H9 (cell line): ENCODE measurements around the gene KRTAP12-4. TPM values are rescaled to one million over a fixed set of nuclear protein-coding genes. Genes with fewer than 3 reads are reported as not detected.

Source experiments
- DNase-seq: peaks from one replicate; pipeline ENCODE4 v3.0.0-alpha.2; 2017
- H2AFZ ChIP-seq: one replicate; pipeline ENCODE4 v1.6.1; 2013; ENCODE audit warnings: mild to moderate bottlenecking, low read length, control low read depth, moderate library complexity
- H2AK5ac ChIP-seq: 2 replicates; pipeline ENCODE4 v1.6.1; 2013; ENCODE audit warnings: low read length, control low read depth, mixed read lengths; ENCODE audit not compliant: insufficient read length
- H2BK120ac ChIP-seq: one replicate; pipeline ENCODE4 v1.6.1; 2013; ENCODE audit warnings: low read depth, mild to moderate bottlenecking, low read length, control low read depth, inconsistent platforms; ENCODE audit not compliant: poor library complexity, severe bottlenecking
- H2BK12ac ChIP-seq: 2 replicates; pipeline ENCODE4 v1.6.1; 2013; ENCODE audit warnings: low read length, control low read depth, mixed read lengths, low read depth; ENCODE audit not compliant: insufficient read length
- H2BK15ac ChIP-seq: 2 replicates; pipeline ENCODE4 v1.6.1; 2013; ENCODE audit warnings: low read depth, low read length, control low read depth
- H2BK20ac ChIP-seq: one replicate; pipeline ENCODE4 v1.6.1; 2013; ENCODE audit warnings: low read depth, mild to moderate bottlenecking, low read length, control low read depth, inconsistent platforms; ENCODE audit not compliant: poor library complexity, severe bottlenecking
- H2BK5ac ChIP-seq: 2 replicates; pipeline ENCODE4 v1.6.1; 2013; ENCODE audit warnings: low read length, control low read depth, mixed read lengths; ENCODE audit not compliant: insufficient read length
- H3K14ac ChIP-seq: 2 replicates; pipeline ENCODE4 v1.6.1; 2013; ENCODE audit warnings: low read length, control low read depth; ENCODE audit not compliant: insufficient read depth
- H3K18ac ChIP-seq: 2 replicates; pipeline ENCODE4 v1.6.1; 2013; ENCODE audit warnings: low read depth, mild to moderate bottlenecking, mixed read lengths, low read length, control low read depth; ENCODE audit not compliant: insufficient read length
- H3K23ac ChIP-seq: 2 replicates; pipeline ENCODE4 v1.6.1; 2013; ENCODE audit warnings: low read length, control low read depth, mixed read lengths, low read depth; ENCODE audit not compliant: insufficient read length
- H3K23me2 ChIP-seq: 2 replicates; pipeline ENCODE4 v1.6.1; 2013; ENCODE audit warnings: low read depth, mild to moderate bottlenecking, mixed read lengths, low read length, control low read depth; ENCODE audit not compliant: insufficient read length, poor library complexity, severe bottlenecking
- H3K27ac ChIP-seq: 2 replicates; pipeline ENCODE4 v1.5.1; 2013; ENCODE audit warnings: low read length, control low read depth, mixed read lengths, low read depth; ENCODE audit not compliant: insufficient read length
- H3K27me3 ChIP-seq: 2 replicates; pipeline ENCODE4 v1.6.1; 2013; ENCODE audit warnings: low read length, control low read depth, inconsistent platforms; ENCODE audit not compliant: insufficient read depth
- H3K4ac ChIP-seq: 2 replicates; pipeline ENCODE4 v1.6.1; 2013; ENCODE audit warnings: low read depth, mild to moderate bottlenecking, control low read depth, inconsistent platforms, low read length, moderate library complexity
- H3K4me1 ChIP-seq: 2 replicates; pipeline ENCODE4 v1.6.1; 2013; ENCODE audit warnings: low read length, control low read depth, inconsistent platforms; ENCODE audit not compliant: insufficient read depth
- H3K4me2 ChIP-seq: 2 replicates; pipeline ENCODE4 v1.6.1; 2013; ENCODE audit warnings: low read length, control low read depth, mixed read lengths; ENCODE audit not compliant: insufficient read length, insufficient read depth
- H3K56ac ChIP-seq: 2 replicates; pipeline ENCODE4 v1.6.1; 2013; ENCODE audit warnings: low read depth, mild to moderate bottlenecking, mixed read lengths, low read length, control low read depth; ENCODE audit not compliant: insufficient read length
- H3K79me1 ChIP-seq: 2 replicates; pipeline ENCODE4 v1.6.1; 2013; ENCODE audit warnings: low read depth, mild to moderate bottlenecking, moderate library complexity, low read length, control low read depth, inconsistent platforms; ENCODE audit not compliant: insufficient read depth, poor library complexity, severe bottlenecking
- H3K79me2 ChIP-seq: 2 replicates; pipeline ENCODE4 v1.6.1; 2013; ENCODE audit warnings: low read length, control low read depth, inconsistent platforms; ENCODE audit not compliant: insufficient read depth
- H3K9ac ChIP-seq: 2 replicates; pipeline ENCODE4 v1.6.1; 2013; ENCODE audit warnings: low read length, control low read depth, mixed read lengths; ENCODE audit not compliant: insufficient read length; ENCODE audit errors: extremely low read depth
- H3K9me3 ChIP-seq: one replicate; pipeline ENCODE4 v1.6.1; 2013; ENCODE audit warnings: low read depth, low read length, inconsistent platforms; ENCODE audit not compliant: control insufficient read depth
- H3T11ph ChIP-seq: one replicate; pipeline ENCODE4 v1.6.1; 2013; ENCODE audit warnings: mild to moderate bottlenecking, low read length, control low read depth, inconsistent platforms
- H4K20me1 ChIP-seq: one replicate; pipeline ENCODE4 v1.6.1; 2013; ENCODE audit not compliant: control insufficient read depth, insufficient read length, insufficient read depth
- H4K5ac ChIP-seq: 2 replicates; pipeline ENCODE4 v1.6.1; 2013; ENCODE audit warnings: low read depth, mild to moderate bottlenecking, mixed read lengths, low read length, control low read depth; ENCODE audit not compliant: insufficient read length
- H4K8ac ChIP-seq: replicated peaks from 2 replicates; pipeline ENCODE4 v1.6.1; 2013; ENCODE audit warnings: low read length, control low read depth, mixed read lengths, low read depth; ENCODE audit not compliant: insufficient read length
- H4K91ac ChIP-seq: 2 replicates; pipeline ENCODE4 v1.6.1; 2013; ENCODE audit warnings: low read depth, mild to moderate bottlenecking, moderate library complexity, mixed read lengths, low read length, control low read depth; ENCODE audit not compliant: insufficient read length
- H3K27ac Mint-ChIP-seq, 3 experiments: 2 replicates in 2 of 3; 3 replicates in 1 of 3; pipeline ENCODE4 v1.8.0; 2020 to 2021; ENCODE audit warnings: mixed read lengths in 3 of 3, mild to moderate bottlenecking in 1 of 3, moderate library complexity in 1 of 3
- H3K27me3 Mint-ChIP-seq: 2 replicates; pipeline ENCODE4 v1.8.0; 2021; ENCODE audit warnings: low read depth, mild to moderate bottlenecking, moderate library complexity, mixed read lengths
- H3K36me3 Mint-ChIP-seq, 3 experiments: 2 replicates in 2 of 3; 3 replicates in 1 of 3; pipeline ENCODE4 v1.8.0; 2020 to 2021; ENCODE audit warnings: low read depth in 3 of 3, mixed read lengths in 3 of 3; ENCODE audit not compliant: insufficient read depth in 1 of 3
- H3K4me1 Mint-ChIP-seq, 2 experiments: 2 replicates each; pipeline ENCODE4 v1.8.0; 2020; ENCODE audit warnings: mixed read lengths in 2 of 2
- H3K4me3 Mint-ChIP-seq, 2 experiments: 2 replicates in 1 of 2; 3 replicates in 1 of 2; pipeline ENCODE4 v1.8.0; 2020 to 2021; ENCODE audit warnings: mild to moderate bottlenecking in 2 of 2, mixed read lengths in 2 of 2, moderate library complexity in 1 of 2
- H3K9me3 Mint-ChIP-seq, 2 experiments: 2 replicates in 1 of 2; 3 replicates in 1 of 2; pipeline ENCODE4 v1.8.0; 2020; ENCODE audit warnings: mild to moderate bottlenecking in 2 of 2, mixed read lengths in 2 of 2, moderate library complexity in 1 of 2
- total RNA-seq: library from RNA; stranded (reverse); gene quantifications from 2 replicates; pipeline ENCODE4 v1.2.1, GENCODE V29; 2021
- TF ChIP-seq, protein P1 (sequence below): fragments of 200-600 bp; sonication (generic); conservative IDR thresholded peaks from 3 replicates; pipeline ENCODE4 v1.8.0; 2021; ENCODE audit warnings: antibody characterized with exemption, mild to moderate bottlenecking

KRTAP12-4 gene
- total RNA-seq, 1 experiment from 2014 or later, result not detected

DNA sequence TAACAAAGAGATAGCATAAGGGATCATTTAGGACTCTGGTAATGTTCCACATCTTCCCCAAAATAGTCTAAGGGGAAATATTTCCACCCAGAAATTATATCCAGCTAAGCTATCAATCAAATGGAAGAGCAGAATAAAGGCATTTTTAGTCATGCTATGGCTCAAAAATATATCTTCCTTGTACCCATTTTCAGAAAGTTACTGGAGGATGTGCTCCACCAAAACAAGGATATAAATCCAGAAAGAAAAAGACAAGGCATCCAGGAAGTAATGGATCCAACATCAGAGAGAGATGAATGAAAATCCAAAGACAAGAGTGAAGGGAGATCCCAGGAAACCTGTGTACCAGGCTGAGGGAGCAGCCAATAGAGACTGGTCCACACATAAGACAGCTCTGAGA lies 45.3 kb downstream of the KRTAP12-4 start:
- Histone ChIP-seq H3K14ac (no peak overlapping the region), H2BK15ac (no peak overlapping the region), H3K18ac (no peak overlapping the region), H3K4me1 (no peaks in the 10 kb centered on the region), H2BK5ac (no peak overlapping the region), H2BK120ac (no peak overlapping the region), H2BK12ac (no peak overlapping the region), H3K4ac (no peak overlapping the region), H3K23ac (no peak overlapping the region), H3K27me3 (no peaks in the 10 kb centered on the region), H2BK20ac (no peak overlapping the region), H3T11ph (no peak overlapping the region), H3K79me2 (no peaks in the 10 kb centered on the region), H3K9ac (no peak overlapping the region), H2AK5ac (no peak overlapping the region), H4K5ac (no peak overlapping the region), H3K27ac (no peak overlapping the region), H3K23me2 (no peaks in the 10 kb centered on the region), H3K9me3 (peaks cover 9% of the 10 kb centered on the region), H4K91ac (no peak overlapping the region), H3K4me2 (no peak overlapping the region), H3K56ac (no peak overlapping the region), H4K20me1 (no peaks in the 10 kb centered on the region), H4K8ac (no peak overlapping the region), H3K79me1 (no peaks in the 10 kb centered on the region), H2AFZ (no peak overlapping the region)
- no peaks in the 10 kb centered on the region for H3K4me1 Mint-ChIP-seq
- no peak overlapping the region for H3K27ac Mint-ChIP-seq
- no peak for DNase-seq
- no peak overlapping the region for H3K4me3 Mint-ChIP-seq
- H3K9me3 Mint-ChIP-seq, result peaks cover 33 to 39% of the 10 kb centered on the region in 2 experiments
- TF ChIP-seq, protein P1, sequence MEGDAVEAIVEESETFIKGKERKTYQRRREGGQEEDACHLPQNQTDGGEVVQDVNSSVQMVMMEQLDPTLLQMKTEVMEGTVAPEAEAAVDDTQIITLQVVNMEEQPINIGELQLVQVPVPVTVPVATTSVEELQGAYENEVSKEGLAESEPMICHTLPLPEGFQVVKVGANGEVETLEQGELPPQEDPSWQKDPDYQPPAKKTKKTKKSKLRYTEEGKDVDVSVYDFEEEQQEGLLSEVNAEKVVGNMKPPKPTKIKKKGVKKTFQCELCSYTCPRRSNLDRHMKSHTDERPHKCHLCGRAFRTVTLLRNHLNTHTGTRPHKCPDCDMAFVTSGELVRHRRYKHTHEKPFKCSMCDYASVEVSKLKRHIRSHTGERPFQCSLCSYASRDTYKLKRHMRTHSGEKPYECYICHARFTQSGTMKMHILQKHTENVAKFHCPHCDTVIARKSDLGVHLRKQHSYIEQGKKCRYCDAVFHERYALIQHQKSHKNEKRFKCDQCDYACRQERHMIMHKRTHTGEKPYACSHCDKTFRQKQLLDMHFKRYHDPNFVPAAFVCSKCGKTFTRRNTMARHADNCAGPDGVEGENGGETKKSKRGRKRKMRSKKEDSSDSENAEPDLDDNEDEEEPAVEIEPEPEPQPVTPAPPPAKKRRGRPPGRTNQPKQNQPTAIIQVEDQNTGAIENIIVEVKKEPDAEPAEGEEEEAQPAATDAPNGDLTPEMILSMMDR, result no peak
- H3K27me3 Mint-ChIP-seq, result peaks cover 11% of the 10 kb centered on the region
- peaks cover 8 to 26% (median 21%) of the 10 kb centered on the region in 3 experiments for H3K36me3 Mint-ChIP-seq
